Germinal center (tissue), 1 donor: ENCODE data around the gene LRSAM1.

Experiments
- DNase-seq: peaks from one replicate; pipeline ENCODE4 v3.0.0; 2012; ENCODE audit warnings: mixed read lengths, low spot score

The LRSAM1 gene

GRCh38 chr9:127550751-127551150, 99.4 kb downstream of the LRSAM1 start:
- no peak for DNase-seq
